NCI-H128 (cell line): Measurements from ENCODE around the gene MKS1.

ENCODE experiments used
- DNase-seq: peaks from one replicate; lab custom pipeline; 2025; ENCODE audit not compliant: unreplicated experiment; lab: John Stamatoyannopoulos, UW

Gene MKS1

GRCh38 chr17:58204796-58205195 is 14.3 kb downstream of the MKS1 start:
- DNase-seq = no peak

- no peak for DNase-seq
Measured at GRCh38 chr17:58202859-58203258, 16.2 kb downstream of the MKS1 start.

- DNase-seq = no peak
Measured at GRCh38 chr17:58200024-58200633, 18.9 kb downstream of the MKS1 start.

GRCh38 chr17:58196610-58197009 is 22.4 kb downstream of the MKS1 start:
- no peak for DNase-seq

GRCh38 chr17:58195518-58196123 is 23.4 kb downstream of the MKS1 start:
- no peak for DNase-seq

- no peak for DNase-seq
Measured at GRCh38 chr17:58193641-58194255, 25.3 kb downstream of the MKS1 start.

- no peak for DNase-seq
Measured at GRCh38 chr17:58192612-58193011, 26.4 kb downstream of the MKS1 start, which contains the start of gene EPX. Gene EPX (plus strand): TSS chr17:58192726. CDS start chr17:58192847, 121 bp downstream.

- no peak for DNase-seq
Measured at GRCh38 chr17:58191241-58191896, 27.7 kb downstream of the MKS1 start.

- DNase-seq = no peak
Measured at GRCh38 chr17:58189436-58190146, 29.5 kb downstream of the MKS1 start.

GRCh38 chr17:58187675-58188074 is 31.4 kb downstream of the MKS1 start:
- DNase-seq = no peak

- DNase-seq = no peak
Measured at GRCh38 chr17:58187063-58187462, 32.0 kb downstream of the MKS1 start.

- no peak for DNase-seq
Measured at GRCh38 chr17:58186591-58186990, 32.5 kb downstream of the MKS1 start.

GRCh38 chr17:58184986-58185761 is 33.9 kb downstream of the MKS1 start:
- DNase-seq = no peak

GRCh38 chr17:58184308-58184985 is 34.6 kb downstream of the MKS1 start:
- no peak for DNase-seq

- no peak for DNase-seq
Measured at GRCh38 chr17:58183514-58183913, 35.5 kb downstream of the MKS1 start.

GRCh38 chr17:58181796-58182195 is 37.3 kb downstream of the MKS1 start:
- DNase-seq = no peak

- DNase-seq = no peak
Measured at GRCh38 chr17:58176200-58176599, 42.9 kb downstream of the MKS1 start.

- no peak for DNase-seq
Measured at GRCh38 chr17:58174871-58175270, 44.2 kb downstream of the MKS1 start.

GRCh38 chr17:58172369-58173071 is 46.5 kb downstream of the MKS1 start:
- DNase-seq = no peak
